Panc1 (cell line): ENCODE measurements around the gene VSNL1. TPM values are rescaled to one million over a fixed set of nuclear protein-coding genes. Genes with fewer than 3 reads are reported as not detected.

Experiments used
- ATAC-seq: fragments of 200-7000 bp; cut with Tn5 transposase; 2 replicates; pipeline ENCODE4 v1.9.1; 2020; ENCODE audit warnings: mild to moderate bottlenecking, moderate library complexity
- BruUV-seq: library from RNA; stranded (reverse); fragments of 400-500 nt; replicated peaks from 2 replicates; lab custom pipeline; 2021; lab: Mats Ljungman, UMichigan
- CTCF ChIA-PET: fragments of 300-600 bp; sonication (Branson Sonifier 250); formaldehyde crosslinking; loops from one replicate; lab custom pipeline; 2022; ENCODE audit warnings: antibody characterized with exemption; lab: Charles Lee
- POLR2A ChIA-PET: fragments of 300-600 bp; sonication (Branson Sonifier 250); formaldehyde crosslinking; loops from one replicate; lab custom pipeline; 2022; ENCODE audit warnings: antibody characterized with exemption; lab: Charles Lee
- DNase-seq: peaks from one replicate; pipeline ENCODE4 v3.0.0-alpha.2; 2010; ENCODE audit warnings: low read depth, low spot score
- H3K27ac ChIP-seq: 2 replicates; pipeline ENCODE4 v1.5.1; 2011; ENCODE audit warnings: mild to moderate bottlenecking, low read length, inconsistent platforms
- H3K27me3 ChIP-seq: fragments of 200-500 bp; sonication (Bioruptor generic); 2 replicates; pipeline ENCODE4 v1.6.0; 2014; ENCODE audit warnings: low read length, inconsistent platforms; ENCODE audit not compliant: control insufficient read depth, insufficient read depth
- H3K36me3 ChIP-seq: fragments of 200-500 bp; sonication (Bioruptor generic); 2 replicates; pipeline ENCODE4 v1.5.1; 2014; ENCODE audit warnings: inconsistent platforms, mild to moderate bottlenecking, low read length, moderate library complexity; ENCODE audit not compliant: control insufficient read depth, insufficient read depth
- H3K4me1 ChIP-seq: 2 replicates; pipeline ENCODE4 v1.5.1; 2011; ENCODE audit warnings: inconsistent platforms, mild to moderate bottlenecking, low read length, moderate library complexity; ENCODE audit not compliant: control insufficient read depth, insufficient read depth
- H3K4me3 ChIP-seq, 2 experiments: 2 replicates each; pipeline ENCODE4 v1.5.1; 2011 to 2012; ENCODE audit warnings: low read depth in 2 of 2, low read length in 2 of 2, mild to moderate bottlenecking in 2 of 2, inconsistent platforms in 1 of 2, moderate library complexity in 1 of 2
- H3K9me3 ChIP-seq: fragments of 200-500 bp; sonication (Bioruptor generic); 2 replicates; pipeline ENCODE4 v1.5.1; 2014; ENCODE audit warnings: low read depth, mild to moderate bottlenecking, inconsistent platforms, low read length, moderate library complexity; ENCODE audit not compliant: control insufficient read depth, insufficient read depth
- CTCF ChIP-seq: fragments of 450-650 bp; IDR thresholded peaks from 2 replicates; pipeline ENCODE4 v1.5.1; 2017; ENCODE audit warnings: mild to moderate bottlenecking
- POLR2AphosphoS5 ChIP-seq: IDR thresholded peaks from 2 replicates; pipeline ENCODE4 v1.6.1; 2012; ENCODE audit warnings: mild to moderate bottlenecking, low read depth, low read length, moderate library complexity
- REST ChIP-seq, 2 experiments: IDR thresholded peaks; 2 replicates each; pipeline ENCODE4 v1.6.1; 2011 to 2012; ENCODE audit warnings: low read depth in 2 of 2, control low read depth in 1 of 2, low read length in 1 of 2, mild to moderate bottlenecking in 1 of 2, moderate library complexity in 1 of 2; ENCODE audit not compliant: insufficient read depth in 1 of 2
- SIN3A ChIP-seq: IDR thresholded peaks from 2 replicates; pipeline ENCODE4 v1.6.1; 2012; ENCODE audit warnings: low read depth, mild to moderate bottlenecking, low read length, moderate library complexity, borderline replicate concordance; ENCODE audit not compliant: insufficient read depth
- TCF7L2 ChIP-seq: IDR thresholded peaks from 2 replicates; pipeline ENCODE4 v1.6.1; 2011; ENCODE audit warnings: mild to moderate bottlenecking, low read depth, low read length, inconsistent platforms
- in situ Hi-C: cut with HindIII; loops from 2 replicates; pipeline ENCODE4 v1.10.0; 2016; ENCODE audit warnings: low sequenced_read_pairs, low pct_unique_long_range_greater_than_20kb
- intact Hi-C: fragments of 100-400 bp; cut with micrococcal nuclease; formaldehyde crosslinking; loops from one replicate; pipeline ENCODE4 v1.10.0; 2022; ENCODE audit not compliant: unreplicated experiment
- total RNA-seq: library from RNA; stranded (reverse); gene quantifications from one replicate; pipeline ENCODE4 v1.2.1, GENCODE V29; 2021; ENCODE audit not compliant: unreplicated experiment

VSNL1 gene
- total RNA-seq, 1 experiment from 2014 or later, result not detected

GRCh38 chr2:17547237-17547636, 6.7 kb downstream of the VSNL1 start:
- Histone ChIP-seq H3K27me3 (peaks cover 10% of the 10 kb centered on the region; the same call in 1 of the 2 replicates), H3K9me3 (no peaks in the 10 kb centered on the region), H3K4me3 (no peak overlapping the region), H3K27ac (no peak overlapping the region), H3K4me1 (no peaks in the 10 kb centered on the region), H3K36me3 (0 out of 2 replicates have a peak, but pooled peaks cover 2% of the 10 kb centered on the region)
- POLR2A ChIA-PET, result no interaction called here
- intact Hi-C loops (no loop called here), in situ Hi-C loops (no loop called here)
- DNase-seq (no peak), ATAC-seq (no peak)
- CTCF ChIA-PET, result no interaction called here
- BruUV-seq, result no TSS peak
- no peak for TF ChIP-seq TCF7L2
- TF ChIP-seq CTCF, result no peak
- TF ChIP-seq SIN3A, result no peak
- TF ChIP-seq POLR2AphosphoS5, result no peak
- TF ChIP-seq REST (IDR thresholded peaks at IDR 0.05; ENCODE audit: insufficient read depth in 1 of 2, low read depth in 2 of 2, low read length in 1 of 2), result no peak

- POLR2A ChIA-PET, result no interaction called here
- H3K9me3 ChIP-seq, result no peaks in the 10 kb centered on the region
- no peak for DNase-seq
- no peaks in the 10 kb centered on the region for H3K36me3 ChIP-seq
- no peaks in the 10 kb centered on the region for H3K4me1 ChIP-seq
- no peak for ATAC-seq
- CTCF ChIA-PET, result no interaction called here
- BruUV-seq, result no TSS peak
- intact Hi-C loops (no loop called here), in situ Hi-C loops (no loop called here)
- H3K27ac ChIP-seq, result no peak overlapping the region
- no peak overlapping the region for H3K4me3 ChIP-seq
- H3K27me3 ChIP-seq, result peaks cover 5% of the 10 kb centered on the region; the same call in 1 of the 2 replicates
- no peak for TF ChIP-seq CTCF
- TF ChIP-seq POLR2AphosphoS5, result no peak
- no peak for TF ChIP-seq SIN3A
- no peak for TF ChIP-seq REST (IDR thresholded peaks at IDR 0.05; ENCODE audit: insufficient read depth in 1 of 2, low read depth in 2 of 2, low read length in 1 of 2)
- TF ChIP-seq TCF7L2, result no peak
Observed at GRCh38 chr2:17547737-17548136, 7.2 kb downstream of the VSNL1 start.
